Spleen (tissue), 11 donors: Measurements from ENCODE around the gene TLX2. TPM values are rescaled to one million over a fixed set of nuclear protein-coding genes. Genes with fewer than 3 reads are reported as not detected.
"Not testable (repeated sequence)": the region's sequence is repeated elsewhere in the genome, so short reads cannot be mapped to it uniquely, and the experiment has no call there.

Source experiments
- DNase-seq: peaks from one replicate; pipeline ENCODE4 v3.0.0-alpha.2; 2020
- H3K27ac ChIP-seq, 8 donors: fragments of 200-600 bp; sonication (generic) in 7 of 8; 1 replicate in 4 of 8; 2 replicates in 4 of 8; pipeline versions ENCODE4 v1.5.0 to v1.8.0; 2016 to 2021; ENCODE audit warnings: inconsistent platforms in 4 of 8, mild to moderate bottlenecking in 4 of 8, moderate library complexity in 1 of 8
- H3K27me3 ChIP-seq, 7 donors: fragments of 200-600 bp; sonication (generic) in 6 of 7; replicated peaks in 1 of 7; 1 replicate in 4 of 7; 2 replicates in 3 of 7; pipeline versions ENCODE4 v1.5.0 to v1.8.0; 2016 to 2021; ENCODE audit warnings: inconsistent platforms in 3 of 7, mild to moderate bottlenecking in 1 of 7
- H3K36me3 ChIP-seq, 6 donors: fragments of 200-600 bp; sonication (generic) in 5 of 6; 1 replicate in 4 of 6; 2 replicates in 2 of 6; pipeline versions ENCODE4 v1.5.0 to v1.8.0; 2016 to 2021; ENCODE audit warnings: inconsistent platforms in 2 of 6
- H3K4me1 ChIP-seq, 6 donors: fragments of 200-600 bp; sonication (generic) in 5 of 6; 1 replicate in 3 of 6; 2 replicates in 3 of 6; pipeline versions ENCODE4 v1.5.0 to v1.8.0; 2016 to 2021; ENCODE audit warnings: inconsistent platforms in 3 of 6
- H3K4me3 ChIP-seq, 8 donors: fragments of 200-600 bp; sonication (generic) in 7 of 8; 1 replicate in 4 of 8; 2 replicates in 4 of 8; pipeline versions ENCODE4 v1.5.0 to v1.8.0; 2016 to 2021; ENCODE audit warnings: inconsistent platforms in 4 of 8, mild to moderate bottlenecking in 4 of 8, moderate library complexity in 2 of 8
- H3K9me3 ChIP-seq, 8 donors: fragments of 200-600 bp; sonication (generic) in 7 of 8; 1 replicate in 4 of 8; 2 replicates in 4 of 8; pipeline versions ENCODE4 v1.5.0 to v1.8.0; 2016 to 2021; ENCODE audit warnings: inconsistent platforms in 4 of 8
- POLR2A ChIP-seq, 3 donors: fragments of 450-650 bp; IDR thresholded peaks; one replicate each; pipeline ENCODE4 v1.5.1; 2017; ENCODE audit warnings: antibody characterized with exemption in 3 of 3, mild to moderate bottlenecking in 1 of 3
- POLR2AphosphoS5 ChIP-seq, 3 donors: sonication (generic); formaldehyde crosslinking; IDR thresholded peaks; one replicate each; pipeline ENCODE4 v1.5.1; 2017; ENCODE audit warnings: antibody characterized with exemption in 3 of 3
- WGBS, 5 donors: extraction: QIAGEN DNeasy Blood & Tissue Kit in 3 of 5; methylation state at CpG; one replicate each; pipeline versions ENCODE4 v1.1.5 to v1.1.7; 2013 to 2018; 5-methylcytosine and 5-hydroxymethylcytosine counted together
- intact Hi-C: fragments of 100-400 bp; cut with DNase I; formaldehyde crosslinking; loops from one replicate; pipeline ENCODE4 v1.15.0; 2023; ENCODE audit warnings: low total_unique reads
- polyA plus RNA-seq, 3 donors: library from polyadenylated mRNA; stranded (reverse); fragments of 200-250 nt; gene quantifications; one replicate each; pipeline ENCODE4 v1.2.1, GENCODE V29; 2013
- total RNA-seq, 7 donors: library from RNA; depleted of rRNA in 3 of 7; stranded (reverse); fragments of >200 nt in 3 of 7; fragmentation: NEBNext Ultra II Directional in 4 of 7; extraction: Animal tissue kit (Norgen Biotek cat#: 25700) in 4 of 7; gene quantifications; one replicate each; pipeline versions ENCODE4 v1.1.0 to v1.2.1, GENCODE V29; 2016 to 2021
- TF ChIP-seq, protein P1 (sequence below), 11 experiments: fragments of 200-600 bp in 7 of 11; fragments of 450-650 bp in 4 of 11; sonication (generic) in 4 of 11; IDR thresholded peaks in 8 of 11; conservative IDR thresholded peaks in 3 of 11; 1 replicate in 7 of 11; 2 replicates in 4 of 11; pipeline versions ENCODE4 v1.4.0 to v1.8.0; 2016 to 2021; ENCODE audit warnings: antibody characterized with exemption in 11 of 11, inconsistent platforms in 4 of 11, mild to moderate bottlenecking in 1 of 11
- donor health status: healthy with polysubstance abuse.
- donor health status: DM: no; HTN: no; CAD: no; lungs with moderate emphysema.
- donor health status: DM: no; HTN: no; CAD: no.
- donor health status: Bipolar disorder and iron deficiency.
- donor health status: healthy.
- donor health status: DM: no; HTN: no; CAD: no.
- donor health status: DM: yes; HTN: yes; CAD: no.

TLX2 gene
- total and polyA plus RNA-seq, 10 donors: 0.04 to 0.05 TPM; not detected in 8

DNA sequence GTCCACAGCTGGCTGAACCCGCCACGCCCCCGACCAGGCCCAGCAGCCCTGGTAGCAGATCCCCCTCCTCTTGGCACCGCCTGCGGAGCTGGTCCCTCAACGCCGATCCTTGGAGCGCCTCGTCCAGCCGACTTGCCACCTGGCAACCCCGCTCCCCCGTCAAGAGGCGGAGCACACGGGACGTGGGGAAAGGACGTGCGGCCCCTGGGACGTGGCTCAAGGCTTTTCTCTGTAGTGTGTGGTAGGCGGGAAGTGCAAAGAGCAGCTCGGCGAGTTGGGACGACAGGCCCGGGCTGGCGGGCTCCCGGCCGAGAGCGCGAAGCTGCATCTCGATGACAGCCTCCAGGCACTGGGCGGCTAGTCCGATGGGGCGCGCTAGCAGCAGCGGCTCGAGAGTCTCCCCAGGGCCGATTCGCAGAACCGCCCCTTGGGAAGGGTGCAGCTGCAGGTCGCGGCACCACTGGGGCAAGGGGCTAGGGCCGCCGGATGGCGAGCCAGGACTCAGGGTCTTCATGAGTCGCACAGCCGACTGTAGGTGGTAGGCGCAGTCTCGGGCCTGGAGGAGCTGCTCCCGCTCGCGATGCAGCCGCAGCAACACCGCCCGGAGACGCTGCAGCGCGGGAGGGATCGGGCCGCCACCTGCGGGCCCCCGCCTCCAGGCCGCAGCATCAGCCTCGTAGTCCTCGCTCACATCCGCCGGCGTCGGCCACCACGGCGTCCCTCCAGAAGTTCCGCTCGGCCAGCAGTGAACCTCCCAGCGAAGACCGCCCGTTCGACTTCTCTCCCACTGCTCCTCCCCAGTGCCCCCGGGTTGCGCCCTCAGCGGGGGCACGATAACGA, 32.1 kb upstream of the TLX2 start:
- 0 to 7% (median 2%) methylated on average over 31 to 80 of the region's 80 CpGs for WGBS, 5 donors
- Histone ChIP-seq H3K27me3 (no peaks in the 10 kb centered on the region), H3K4me1 (peaks cover 33 to 68% (median 40%) of the 10 kb centered on the region in 6 donors), H3K36me3 (peaks cover 0 to 69% (median 27%) of the 10 kb centered on the region in 6 donors), H3K9me3 (no peaks in the 10 kb centered on the region), H3K27ac (peak overlapping the region; percentile 85 to 97 (median 94)), H3K4me3 (peak overlapping the region; percentile 72 to 96 (median 88))
- TF ChIP-seq POLR2A (IDR thresholded peaks at IDR 0.05) (no peak), POLR2AphosphoS5 (IDR thresholded peaks at IDR 0.05) (no peak)
- TF ChIP-seq, protein P1, sequence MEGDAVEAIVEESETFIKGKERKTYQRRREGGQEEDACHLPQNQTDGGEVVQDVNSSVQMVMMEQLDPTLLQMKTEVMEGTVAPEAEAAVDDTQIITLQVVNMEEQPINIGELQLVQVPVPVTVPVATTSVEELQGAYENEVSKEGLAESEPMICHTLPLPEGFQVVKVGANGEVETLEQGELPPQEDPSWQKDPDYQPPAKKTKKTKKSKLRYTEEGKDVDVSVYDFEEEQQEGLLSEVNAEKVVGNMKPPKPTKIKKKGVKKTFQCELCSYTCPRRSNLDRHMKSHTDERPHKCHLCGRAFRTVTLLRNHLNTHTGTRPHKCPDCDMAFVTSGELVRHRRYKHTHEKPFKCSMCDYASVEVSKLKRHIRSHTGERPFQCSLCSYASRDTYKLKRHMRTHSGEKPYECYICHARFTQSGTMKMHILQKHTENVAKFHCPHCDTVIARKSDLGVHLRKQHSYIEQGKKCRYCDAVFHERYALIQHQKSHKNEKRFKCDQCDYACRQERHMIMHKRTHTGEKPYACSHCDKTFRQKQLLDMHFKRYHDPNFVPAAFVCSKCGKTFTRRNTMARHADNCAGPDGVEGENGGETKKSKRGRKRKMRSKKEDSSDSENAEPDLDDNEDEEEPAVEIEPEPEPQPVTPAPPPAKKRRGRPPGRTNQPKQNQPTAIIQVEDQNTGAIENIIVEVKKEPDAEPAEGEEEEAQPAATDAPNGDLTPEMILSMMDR (IDR thresholded peaks at IDR 0.05 in 8 of 11, conservative IDR thresholded peaks at IDR 0.05 in 3 of 11): no peak
- DNase-seq: peak; percentile 92
- intact Hi-C loops: loop anchor here (5.0 kb wide), 1 partner anchor 105 kb away; no protein-coding TSS in a partner anchor

DNA sequence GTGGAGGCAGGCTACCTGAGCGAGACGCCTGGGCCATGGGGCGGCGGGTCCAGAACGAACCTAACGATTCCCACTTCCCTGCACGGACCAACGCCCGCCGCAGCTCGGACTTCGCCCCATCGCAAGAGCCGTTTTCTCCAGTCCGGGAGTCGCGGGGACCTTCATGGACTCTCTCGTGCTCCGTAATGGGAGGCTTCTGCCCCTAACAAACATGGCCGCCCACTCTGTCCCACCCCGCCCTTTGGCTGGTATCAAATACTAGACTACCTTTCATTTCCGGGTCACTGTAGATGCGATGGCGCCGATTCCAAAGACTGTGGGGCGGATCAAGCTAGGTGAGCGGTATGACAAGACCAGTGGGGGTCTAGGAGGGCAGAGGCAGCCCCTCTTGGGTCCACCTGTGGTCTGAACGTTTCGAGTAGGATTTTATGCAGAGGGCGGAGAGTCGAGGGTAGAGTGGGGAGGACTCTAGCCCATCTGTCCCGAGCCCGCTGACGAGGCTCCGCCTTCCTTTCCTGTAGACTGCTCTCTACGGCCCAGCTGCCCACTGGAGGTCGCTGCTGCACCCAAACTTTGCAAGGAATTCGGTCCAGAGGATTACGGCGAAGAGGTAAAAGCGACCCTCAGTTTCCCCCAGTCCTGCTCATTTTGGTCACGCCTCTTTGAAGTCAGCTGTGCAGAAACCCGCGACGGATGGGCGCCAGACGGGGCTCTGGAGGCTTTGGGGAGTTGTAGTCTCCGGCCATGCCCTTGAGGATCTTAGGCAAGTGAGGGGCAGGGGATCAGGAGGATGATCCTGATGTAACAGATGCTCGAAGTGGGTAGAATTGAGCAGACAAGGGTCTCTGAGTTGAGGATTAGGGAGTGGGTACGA, 31.2 kb upstream of the TLX2 start, which contains the start of the genes CCDC142 and TTC31:
TSS of gene CCDC142 (minus strand) at position 198 of the 874 bp plus-strand sequence. CDS start at position 37, 161 bp downstream.
TSS of gene TTC31 (plus strand) at position 281 of the 874 bp plus-strand sequence. CDS start at position 296, 15 bp downstream.
- H3K27me3 ChIP-seq: no peaks in the 10 kb centered on the region
- 1 to 3% (median 1%) methylated on average over 23 to 50 of the region's 50 CpGs for WGBS, 5 donors
- peak; percentile 98 for DNase-seq
- H3K27ac ChIP-seq: peak within 1 kb of the TSS; percentile 85 to 97 (median 94)
- peak; percentile 82 to 93 (median 85) for TF ChIP-seq POLR2AphosphoS5 (IDR thresholded peaks at IDR 0.05)
- TF ChIP-seq, protein P1 (IDR thresholded peaks at IDR 0.05 in 8 of 11, conservative IDR thresholded peaks at IDR 0.05 in 3 of 11): peak; percentile 83 to 98 (median 94)
- TF ChIP-seq POLR2A (IDR thresholded peaks at IDR 0.05): peak in 1 of 3 donors; percentile 55
- H3K9me3 ChIP-seq: no peaks in the 10 kb centered on the region
- H3K36me3 ChIP-seq: peaks cover 0 to 69% (median 27%) of the 10 kb centered on the region in 6 donors
- H3K4me3 ChIP-seq: peak within 1 kb of the TSS; percentile 72 to 96 (median 88)
- intact Hi-C loops: loop anchor here (5.0 kb wide), 1 partner anchor 104 kb away; no protein-coding TSS in a partner anchor
- H3K4me1 ChIP-seq: peaks cover 33 to 64% (median 40%) of the 10 kb centered on the region in 6 donors

DNA sequence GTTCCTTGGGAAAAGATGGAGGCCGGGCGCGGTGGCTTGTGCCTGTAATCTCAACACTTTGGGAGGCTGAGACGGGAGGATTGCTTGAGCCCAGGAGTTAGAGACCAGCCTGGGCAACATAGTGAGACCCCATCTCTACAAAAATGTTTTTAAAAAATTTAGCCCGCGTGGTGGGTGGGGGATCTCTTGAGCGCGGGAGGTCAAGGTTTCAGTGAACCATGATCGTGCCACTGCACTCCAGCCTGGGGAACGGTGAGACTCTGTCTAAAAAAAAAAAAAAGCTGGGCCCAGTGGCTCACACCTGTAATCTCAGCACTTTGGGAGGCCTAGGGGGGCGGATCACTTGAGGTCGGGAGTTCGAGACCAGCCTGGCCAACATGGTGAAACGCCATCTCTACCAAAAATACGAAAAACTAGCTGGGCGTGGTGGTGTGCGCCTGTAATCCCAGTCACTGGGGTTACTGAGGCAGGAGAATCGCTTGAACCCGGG, 30.5 kb upstream of the TLX2 start:
- WGBS, 5 donors: 73 to 90% (median 84%) methylated on average over 19 of the region's 19 CpGs
- Histone ChIP-seq H3K27ac (peak overlapping the region in 7 of 8 donors; percentile 85 to 97 (median 93)), H3K4me3 (peak overlapping the region; percentile 72 to 96 (median 88)), H3K4me1 (peaks cover 33 to 64% (median 40%) of the 10 kb centered on the region in 6 donors), H3K36me3 (peaks cover 0 to 71% (median 30%) of the 10 kb centered on the region in 6 donors)
- intact Hi-C loops: loop anchor here (5.0 kb wide), 1 partner anchor 104 kb away; no protein-coding TSS in a partner anchor
- H3K9me3 ChIP-seq, H3K27me3 ChIP-seq: not testable (repeated sequence)
- peak; percentile 75 for DNase-seq

DNA sequence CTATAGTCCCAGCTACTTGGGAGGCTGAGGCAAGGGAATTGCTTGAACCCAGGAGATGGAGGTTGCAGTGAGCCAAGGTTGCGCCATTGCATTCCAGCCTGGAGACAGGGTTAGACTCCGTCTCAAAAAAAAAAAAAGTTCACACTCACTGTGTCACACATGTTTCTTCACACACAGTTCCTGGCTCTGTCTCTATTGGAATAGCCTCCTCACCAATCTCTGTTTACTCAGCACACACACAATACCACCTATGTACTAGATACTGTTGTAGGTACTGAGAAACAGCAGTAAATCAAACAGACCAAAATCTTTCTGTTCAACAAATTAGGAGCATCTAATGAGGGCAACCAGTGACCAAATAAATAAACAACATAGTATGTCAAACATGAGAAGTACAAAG, 28.1 kb upstream of the TLX2 start:
- no peaks in the 10 kb centered on the region for H3K9me3 ChIP-seq
- intact Hi-C loops: no loop called here
- no peak for DNase-seq
- no peaks in the 10 kb centered on the region for H3K27me3 ChIP-seq
- peaks cover 0 to 72% (median 33%) of the 10 kb centered on the region in 6 donors for H3K36me3 ChIP-seq
- peaks cover 22 to 41% (median 26%) of the 10 kb centered on the region in 6 donors for H3K4me1 ChIP-seq
- WGBS, 5 donors: 91 to 100% (median 92%) methylated on average over 2 of the region's 2 CpGs
- H3K4me3 ChIP-seq: no peak overlapping the region
- TF ChIP-seq POLR2AphosphoS5 (IDR thresholded peaks at IDR 0.05) (no peak), POLR2A (IDR thresholded peaks at IDR 0.05) (no peak)
- TF ChIP-seq, protein P1 (IDR thresholded peaks at IDR 0.05 in 8 of 11, conservative IDR thresholded peaks at IDR 0.05 in 3 of 11): no peak
- H3K27ac ChIP-seq: no peak overlapping the region
